SU-DHL-6 (cell line): ENCODE measurements around the gene ABHD17B.

Experiments used
- H2AFZ ChIP-seq: fragments of 200-600 bp; sonication (generic); 2 replicates; pipeline ENCODE4 v1.6.1; 2014; ENCODE audit warnings: low read depth, mild to moderate bottlenecking, moderate library complexity, mixed read lengths, antibody characterized with exemption, low read length; ENCODE audit not compliant: severe bottlenecking
- H3F3A ChIP-seq: fragments of 200-600 bp; shearing (Covaris generic); 2 replicates; pipeline ENCODE4 v1.6.0; 2016; ENCODE audit warnings: antibody characterized with exemption, mild to moderate bottlenecking; ENCODE audit not compliant: insufficient read depth
- H3K27ac ChIP-seq: fragments of 200-600 bp; sonication (generic); 2 replicates; pipeline ENCODE4 v1.5.1; 2016; ENCODE audit warnings: low read depth, mild to moderate bottlenecking, low read length, moderate library complexity, mixed read lengths
- H3K27me3 ChIP-seq: fragments of 200-600 bp; sonication (generic), shearing (Covaris generic); 2 replicates; pipeline ENCODE4 v1.6.0; 2014; ENCODE audit warnings: mild to moderate bottlenecking, low read length
- H3K36me3 ChIP-seq: fragments of 200-600 bp; sonication (generic); 2 replicates; pipeline ENCODE4 v1.6.1; 2014; ENCODE audit warnings: mild to moderate bottlenecking, low read length, mixed read lengths
- H3K4me2 ChIP-seq: fragments of 300-600, 200-600 bp; shearing (Covaris generic), sonication (generic); 2 replicates; pipeline ENCODE4 v1.6.0; 2014; ENCODE audit warnings: low read length, low read depth, mild to moderate bottlenecking; ENCODE audit not compliant: poor library complexity, severe bottlenecking
- H3K4me3 ChIP-seq: fragments of 200-600 bp; sonication (generic); 2 replicates; pipeline ENCODE4 v1.5.1; 2014; ENCODE audit warnings: antibody characterized with exemption, low read length, mild to moderate bottlenecking, mixed read lengths; ENCODE audit not compliant: insufficient read depth, poor library complexity, severe bottlenecking
- H3K79me2 ChIP-seq: fragments of 200-600 bp; sonication (generic); 2 replicates; pipeline ENCODE4 v1.6.1; 2014; ENCODE audit warnings: mild to moderate bottlenecking, low read length, moderate library complexity; ENCODE audit not compliant: insufficient read depth
- H3K9ac ChIP-seq: fragments of 200-600 bp; sonication (generic); 2 replicates; pipeline ENCODE4 v1.7.0; 2014; ENCODE audit warnings: mild to moderate bottlenecking, low read length
- H3K9me2 ChIP-seq: fragments of 200-600 bp; sonication (generic); replicated peaks from 2 replicates; pipeline ENCODE4 v1.6.1; 2014; ENCODE audit warnings: low read length; ENCODE audit not compliant: insufficient read depth
- H3K9me3 ChIP-seq: fragments of 200-600 bp; sonication (generic); 2 replicates; pipeline ENCODE4 v1.6.1; 2014; ENCODE audit warnings: low read length, mixed read lengths; ENCODE audit not compliant: insufficient read depth
- H4K20me1 ChIP-seq: fragments of 200-600 bp; sonication (generic); 2 replicates; pipeline ENCODE4 v1.6.1; 2014; ENCODE audit warnings: low read depth, mild to moderate bottlenecking, antibody characterized with exemption, low read length, moderate library complexity, mixed read lengths
- CTCF ChIP-seq: fragments of 200-600 bp; sonication (generic); IDR thresholded peaks from one replicate; pipeline ENCODE4 v1.5.1; 2017; ENCODE audit warnings: antibody characterized with exemption, mild to moderate bottlenecking, low read length, moderate library complexity; ENCODE audit not compliant: insufficient read depth, poor library complexity, severe bottlenecking
- EZH2phosphoT487 ChIP-seq: fragments of 200-600 bp; sonication (generic), shearing (Covaris generic); conservative IDR thresholded peaks from 2 replicates; pipeline ENCODE4 v1.6.1; 2018; ENCODE audit warnings: mild to moderate bottlenecking, antibody characterized with exemption, low read length, moderate library complexity, mixed read lengths

ABHD17B gene

GRCh38 chr9:71928806-71929205 lies 17.8 kb upstream of the ABHD17B start:
- Histone ChIP-seq H3K9ac (no peak overlapping the region), H2AFZ (no peak overlapping the region), H3K9me2 (no peaks in the 10 kb centered on the region), H3K27me3 (no peaks in the 10 kb centered on the region), H3K79me2 (peaks cover 5% of the 10 kb centered on the region; the same call in 1 of the 2 replicates), H3K4me2 (no peak overlapping the region), H3F3A (no peaks in the 10 kb centered on the region), H3K27ac (no peak overlapping the region), H3K4me3 (no peak overlapping the region), H3K36me3 (no peaks in the 10 kb centered on the region), H3K9me3 (no peaks in the 10 kb centered on the region), H4K20me1 (peaks cover 14% of the 10 kb centered on the region; the same call in 1 of the 2 replicates)
- TF ChIP-seq CTCF (no peak), EZH2phosphoT487 (no peak)

- Histone ChIP-seq H3K4me3 (no peak overlapping the region), H3K9me2 (no peaks in the 10 kb centered on the region), H3F3A (no peaks in the 10 kb centered on the region), H3K36me3 (no peaks in the 10 kb centered on the region), H3K27ac (no peak overlapping the region), H3K79me2 (peaks cover 8% of the 10 kb centered on the region; the same call in 1 of the 2 replicates), H3K4me2 (no peak overlapping the region), H4K20me1 (peaks cover 12% of the 10 kb centered on the region; the same call in 1 of the 2 replicates), H3K27me3 (no peaks in the 10 kb centered on the region), H3K9ac (no peak overlapping the region), H3K9me3 (no peaks in the 10 kb centered on the region), H2AFZ (no peak overlapping the region)
- TF ChIP-seq EZH2phosphoT487 = no peak
- no peak for TF ChIP-seq CTCF
Observed at GRCh38 chr9:71928376-71928775, 17.4 kb upstream of the ABHD17B start.

- H3K9ac ChIP-seq = no peak overlapping the region
- H3K9me3 ChIP-seq = no peaks in the 10 kb centered on the region
- 0 out of 2 replicates have a peak, but pooled peaks cover 4% of the 10 kb centered on the region for H4K20me1 ChIP-seq
- no peaks in the 10 kb centered on the region for H3F3A ChIP-seq
- H3K4me3 ChIP-seq = no peak overlapping the region
- no peak overlapping the region for H2AFZ ChIP-seq
- H3K36me3 ChIP-seq = no peaks in the 10 kb centered on the region
- H3K9me2 ChIP-seq = no peaks in the 10 kb centered on the region
- H3K27me3 ChIP-seq = no peaks in the 10 kb centered on the region
- H3K4me2 ChIP-seq = no peak overlapping the region
- H3K27ac ChIP-seq = no peak overlapping the region
- H3K79me2 ChIP-seq = peaks cover 8% of the 10 kb centered on the region; the same call in 1 of the 2 replicates
- TF ChIP-seq CTCF (no peak), EZH2phosphoT487 (no peak)
Observed at GRCh38 chr9:71925834-71926233, 14.8 kb upstream of the ABHD17B start.
